H9 (cell line): ENCODE measurements around the gene CUBN. TPM values are rescaled to one million over a fixed set of nuclear protein-coding genes. Genes with fewer than 3 reads are reported as not detected.

ENCODE experiments used
- DNase-seq: peaks from one replicate; pipeline ENCODE4 v3.0.0-alpha.2; 2017
- H2AFZ ChIP-seq: one replicate; pipeline ENCODE4 v1.6.1; 2013; ENCODE audit warnings: mild to moderate bottlenecking, low read length, control low read depth, moderate library complexity
- H2AK5ac ChIP-seq: 2 replicates; pipeline ENCODE4 v1.6.1; 2013; ENCODE audit warnings: low read length, control low read depth, mixed read lengths; ENCODE audit not compliant: insufficient read length
- H2BK120ac ChIP-seq: one replicate; pipeline ENCODE4 v1.6.1; 2013; ENCODE audit warnings: low read depth, mild to moderate bottlenecking, low read length, control low read depth, inconsistent platforms; ENCODE audit not compliant: poor library complexity, severe bottlenecking
- H2BK12ac ChIP-seq: 2 replicates; pipeline ENCODE4 v1.6.1; 2013; ENCODE audit warnings: low read length, control low read depth, mixed read lengths, low read depth; ENCODE audit not compliant: insufficient read length
- H2BK15ac ChIP-seq: 2 replicates; pipeline ENCODE4 v1.6.1; 2013; ENCODE audit warnings: low read depth, low read length, control low read depth
- H2BK20ac ChIP-seq: one replicate; pipeline ENCODE4 v1.6.1; 2013; ENCODE audit warnings: low read depth, mild to moderate bottlenecking, low read length, control low read depth, inconsistent platforms; ENCODE audit not compliant: poor library complexity, severe bottlenecking
- H2BK5ac ChIP-seq: 2 replicates; pipeline ENCODE4 v1.6.1; 2013; ENCODE audit warnings: low read length, control low read depth, mixed read lengths; ENCODE audit not compliant: insufficient read length
- H3K14ac ChIP-seq: 2 replicates; pipeline ENCODE4 v1.6.1; 2013; ENCODE audit warnings: low read length, control low read depth; ENCODE audit not compliant: insufficient read depth
- H3K18ac ChIP-seq: 2 replicates; pipeline ENCODE4 v1.6.1; 2013; ENCODE audit warnings: low read depth, mild to moderate bottlenecking, mixed read lengths, low read length, control low read depth; ENCODE audit not compliant: insufficient read length
- H3K23ac ChIP-seq: 2 replicates; pipeline ENCODE4 v1.6.1; 2013; ENCODE audit warnings: low read length, control low read depth, mixed read lengths, low read depth; ENCODE audit not compliant: insufficient read length
- H3K23me2 ChIP-seq: 2 replicates; pipeline ENCODE4 v1.6.1; 2013; ENCODE audit warnings: low read depth, mild to moderate bottlenecking, mixed read lengths, low read length, control low read depth; ENCODE audit not compliant: insufficient read length, poor library complexity, severe bottlenecking
- H3K27ac ChIP-seq: 2 replicates; pipeline ENCODE4 v1.5.1; 2013; ENCODE audit warnings: low read length, control low read depth, mixed read lengths, low read depth; ENCODE audit not compliant: insufficient read length
- H3K27me3 ChIP-seq: 2 replicates; pipeline ENCODE4 v1.6.1; 2013; ENCODE audit warnings: low read length, control low read depth, inconsistent platforms; ENCODE audit not compliant: insufficient read depth
- H3K4ac ChIP-seq: 2 replicates; pipeline ENCODE4 v1.6.1; 2013; ENCODE audit warnings: low read depth, mild to moderate bottlenecking, control low read depth, inconsistent platforms, low read length, moderate library complexity
- H3K4me1 ChIP-seq: 2 replicates; pipeline ENCODE4 v1.6.1; 2013; ENCODE audit warnings: low read length, control low read depth, inconsistent platforms; ENCODE audit not compliant: insufficient read depth
- H3K4me2 ChIP-seq: 2 replicates; pipeline ENCODE4 v1.6.1; 2013; ENCODE audit warnings: low read length, control low read depth, mixed read lengths; ENCODE audit not compliant: insufficient read length, insufficient read depth
- H3K56ac ChIP-seq: 2 replicates; pipeline ENCODE4 v1.6.1; 2013; ENCODE audit warnings: low read depth, mild to moderate bottlenecking, mixed read lengths, low read length, control low read depth; ENCODE audit not compliant: insufficient read length
- H3K79me1 ChIP-seq: 2 replicates; pipeline ENCODE4 v1.6.1; 2013; ENCODE audit warnings: low read depth, mild to moderate bottlenecking, moderate library complexity, low read length, control low read depth, inconsistent platforms; ENCODE audit not compliant: insufficient read depth, poor library complexity, severe bottlenecking
- H3K79me2 ChIP-seq: 2 replicates; pipeline ENCODE4 v1.6.1; 2013; ENCODE audit warnings: low read length, control low read depth, inconsistent platforms; ENCODE audit not compliant: insufficient read depth
- H3K9ac ChIP-seq: 2 replicates; pipeline ENCODE4 v1.6.1; 2013; ENCODE audit warnings: low read length, control low read depth, mixed read lengths; ENCODE audit not compliant: insufficient read length; ENCODE audit errors: extremely low read depth
- H3K9me3 ChIP-seq: one replicate; pipeline ENCODE4 v1.6.1; 2013; ENCODE audit warnings: low read depth, low read length, inconsistent platforms; ENCODE audit not compliant: control insufficient read depth
- H3T11ph ChIP-seq: one replicate; pipeline ENCODE4 v1.6.1; 2013; ENCODE audit warnings: mild to moderate bottlenecking, low read length, control low read depth, inconsistent platforms
- H4K20me1 ChIP-seq: one replicate; pipeline ENCODE4 v1.6.1; 2013; ENCODE audit not compliant: control insufficient read depth, insufficient read length, insufficient read depth
- H4K5ac ChIP-seq: 2 replicates; pipeline ENCODE4 v1.6.1; 2013; ENCODE audit warnings: low read depth, mild to moderate bottlenecking, mixed read lengths, low read length, control low read depth; ENCODE audit not compliant: insufficient read length
- H4K8ac ChIP-seq: replicated peaks from 2 replicates; pipeline ENCODE4 v1.6.1; 2013; ENCODE audit warnings: low read length, control low read depth, mixed read lengths, low read depth; ENCODE audit not compliant: insufficient read length
- H4K91ac ChIP-seq: 2 replicates; pipeline ENCODE4 v1.6.1; 2013; ENCODE audit warnings: low read depth, mild to moderate bottlenecking, moderate library complexity, mixed read lengths, low read length, control low read depth; ENCODE audit not compliant: insufficient read length
- H3K27ac Mint-ChIP-seq, 3 experiments: 2 replicates in 2 of 3; 3 replicates in 1 of 3; pipeline ENCODE4 v1.8.0; 2020 to 2021; ENCODE audit warnings: mixed read lengths in 3 of 3, mild to moderate bottlenecking in 1 of 3, moderate library complexity in 1 of 3
- H3K27me3 Mint-ChIP-seq: 2 replicates; pipeline ENCODE4 v1.8.0; 2021; ENCODE audit warnings: low read depth, mild to moderate bottlenecking, moderate library complexity, mixed read lengths
- H3K36me3 Mint-ChIP-seq, 3 experiments: 2 replicates in 2 of 3; 3 replicates in 1 of 3; pipeline ENCODE4 v1.8.0; 2020 to 2021; ENCODE audit warnings: low read depth in 3 of 3, mixed read lengths in 3 of 3; ENCODE audit not compliant: insufficient read depth in 1 of 3
- H3K4me1 Mint-ChIP-seq, 2 experiments: 2 replicates each; pipeline ENCODE4 v1.8.0; 2020; ENCODE audit warnings: mixed read lengths in 2 of 2
- H3K4me3 Mint-ChIP-seq, 2 experiments: 2 replicates in 1 of 2; 3 replicates in 1 of 2; pipeline ENCODE4 v1.8.0; 2020 to 2021; ENCODE audit warnings: mild to moderate bottlenecking in 2 of 2, mixed read lengths in 2 of 2, moderate library complexity in 1 of 2
- H3K9me3 Mint-ChIP-seq, 2 experiments: 2 replicates in 1 of 2; 3 replicates in 1 of 2; pipeline ENCODE4 v1.8.0; 2020; ENCODE audit warnings: mild to moderate bottlenecking in 2 of 2, mixed read lengths in 2 of 2, moderate library complexity in 1 of 2
- CTCF ChIP-seq: fragments of 200-600 bp; sonication (generic); conservative IDR thresholded peaks from 3 replicates; pipeline ENCODE4 v1.8.0; 2021; ENCODE audit warnings: antibody characterized with exemption, mild to moderate bottlenecking
- WGBS: extraction: QIAGEN DNeasy Blood & Tissue Kit; methylation state at CpG from one replicate; pipeline ENCODE4 v1.1.7; 2013; ENCODE audit warnings: missing lambda C conversion rate, low lambda C conversion rate, mixed read lengths; ENCODE audit not compliant: insufficient read length; ENCODE audit errors: extremely low coverage; 5-methylcytosine and 5-hydroxymethylcytosine counted together
- total RNA-seq: library from RNA; stranded (reverse); gene quantifications from 2 replicates; pipeline ENCODE4 v1.2.1, GENCODE V29; 2021

Gene CUBN
- total RNA-seq, 1 experiment from 2014 or later = 0.26 TPM

GRCh38 chr10:17169803-17170202 is 40.2 kb upstream of the CUBN start:
- no peak overlapping the region for H3K27ac Mint-ChIP-seq
- no peaks in the 10 kb centered on the region for H3K9me3 Mint-ChIP-seq
- H3K23ac ChIP-seq = no peak overlapping the region
- WGBS = no CpG with 5 or more reads among the region's 4 CpGs
- H3K9ac ChIP-seq = no peak overlapping the region
- no peak overlapping the region for H2BK15ac ChIP-seq
- no peak overlapping the region for H3K4ac ChIP-seq
- H3K27me3 ChIP-seq = no peaks in the 10 kb centered on the region
- H3K27ac ChIP-seq = no peak overlapping the region
- no peak overlapping the region for H2BK20ac ChIP-seq
- peaks cover 5 to 8% of the 10 kb centered on the region in 2 experiments; a peak in 3 of 4 replicates for H3K4me1 Mint-ChIP-seq
- no peaks in the 10 kb centered on the region for H3K79me1 ChIP-seq
- no peaks in the 10 kb centered on the region for H3K4me1 ChIP-seq
- no peaks in the 10 kb centered on the region for H4K20me1 ChIP-seq
- H3K14ac ChIP-seq = no peak overlapping the region
- no peak overlapping the region for H4K5ac ChIP-seq
- no peak overlapping the region for H3K56ac ChIP-seq
- H3T11ph ChIP-seq = no peak overlapping the region
- no peak overlapping the region for H4K8ac ChIP-seq
- no peak overlapping the region for H2AFZ ChIP-seq
- no peak overlapping the region for H2BK5ac ChIP-seq
- no peaks in the 10 kb centered on the region for H3K79me2 ChIP-seq
- H2BK120ac ChIP-seq = no peak overlapping the region
- no peak for DNase-seq
- H2AK5ac ChIP-seq = no peak overlapping the region
- no peak for TF ChIP-seq CTCF
- no peaks in the 10 kb centered on the region for H3K27me3 Mint-ChIP-seq
- H3K18ac ChIP-seq = no peak overlapping the region
- H3K4me2 ChIP-seq = no peak overlapping the region
- no peak overlapping the region for H4K91ac ChIP-seq
- H3K36me3 Mint-ChIP-seq = peaks cover 0 to 9% (median 3%) of the 10 kb centered on the region in 3 experiments; a peak in 1 of 7 replicates
- no peaks in the 10 kb centered on the region for H3K9me3 ChIP-seq
- no peak overlapping the region for H3K4me3 Mint-ChIP-seq
- no peaks in the 10 kb centered on the region for H3K23me2 ChIP-seq
- H2BK12ac ChIP-seq = no peak overlapping the region
